DND-41 (cell line): ENCODE results near the gene TFB1M.

ENCODE experiments used
- CTCF ChIP-seq: IDR thresholded peaks from 2 replicates; pipeline ENCODE4 v1.5.1; 2012; ENCODE audit warnings: borderline replicate concordance, low read length, moderate library complexity, mild to moderate bottlenecking; ENCODE audit not compliant: poor library complexity, severe bottlenecking; ENCODE audit errors: extremely low read depth
- EZH2 ChIP-seq: IDR thresholded peaks from 3 replicates; pipeline ENCODE4 v1.6.1; 2012; ENCODE audit warnings: borderline replicate concordance, low read depth, mild to moderate bottlenecking, moderate library complexity, low read length, inconsistent platforms; ENCODE audit not compliant: severe bottlenecking

- TF ChIP-seq CTCF, result no peak
- no peak for TF ChIP-seq EZH2
These were observed 40.9 kb downstream of the TFB1M start for GRCh38 chr6:155273431-155273830.
